WTC11 (cell line): Measurements from ENCODE around the gene ATXN7. TPM values are rescaled to one million over a fixed set of nuclear protein-coding genes. Genes with fewer than 3 reads are reported as not detected.

Experiments
- ATAC-seq: fragments of 200-7000 bp; cut with Tn5 transposase; 2 replicates; pipeline ENCODE4 v1.10.0; 2021; ENCODE audit warnings: mild to moderate bottlenecking, moderate library complexity
- CTCF ChIA-PET: fragments of 300-600 bp; sonication (Branson Sonifier 250); formaldehyde crosslinking; loops from one replicate; lab custom pipeline; 2021; ENCODE audit warnings: antibody characterized with exemption; lab: Charles Lee
- POLR2A ChIA-PET: fragments of 350-600 bp; sonication (Branson Sonifier 250); formaldehyde crosslinking; loops from one replicate; lab custom pipeline; 2021; ENCODE audit warnings: antibody characterized with exemption; lab: Charles Lee
- DNase-seq: peaks from one replicate; pipeline ENCODE4 v3.0.0; 2021; ENCODE audit warnings: low spot score
- H3K27ac Mint-ChIP-seq: 2 replicates; pipeline ENCODE4 v1.8.0; 2021; ENCODE audit warnings: mixed read lengths
- H3K27me3 Mint-ChIP-seq: 2 replicates; pipeline ENCODE4 v1.8.0; 2021; ENCODE audit warnings: low read depth, mild to moderate bottlenecking, moderate library complexity, mixed read lengths
- H3K36me3 Mint-ChIP-seq: 2 replicates; pipeline ENCODE4 v1.8.0; 2021; ENCODE audit warnings: mixed read lengths
- H3K4me1 Mint-ChIP-seq: 2 replicates; pipeline ENCODE4 v1.8.0; 2022; ENCODE audit warnings: mixed read lengths
- H3K4me3 Mint-ChIP-seq: 2 replicates; pipeline ENCODE4 v1.8.0; 2021; ENCODE audit warnings: mild to moderate bottlenecking, moderate library complexity, mixed read lengths
- H3K9me3 Mint-ChIP-seq: 2 replicates; pipeline ENCODE4 v1.8.0; 2021; ENCODE audit warnings: mixed read lengths
- ATF1 ChIP-seq: sonication (generic); formaldehyde crosslinking; IDR thresholded peaks from 2 replicates; pipeline ENCODE4 v1.8.1; 2023; ENCODE audit warnings: mild to moderate bottlenecking, moderate library complexity, missing genetic modification reagents
- CREB1 ChIP-seq: sonication (generic); formaldehyde crosslinking; IDR thresholded peaks from 2 replicates; pipeline ENCODE4 v1.8.0; 2023; ENCODE audit warnings: mild to moderate bottlenecking, missing genetic modification reagents
- CTCF ChIP-seq: fragments of 200-600 bp; IDR thresholded peaks from 2 replicates; pipeline ENCODE4 v1.8.0; 2022; ENCODE audit warnings: antibody characterized with exemption
- ELF4 ChIP-seq: sonication (generic); formaldehyde crosslinking; IDR thresholded peaks from 2 replicates; pipeline ENCODE4 v1.8.1; 2022; ENCODE audit warnings: low read depth, mild to moderate bottlenecking, moderate library complexity, missing genetic modification reagents
- ETV6 ChIP-seq: sonication (generic); formaldehyde crosslinking; IDR thresholded peaks from 2 replicates; pipeline ENCODE4 v1.8.1; 2022; ENCODE audit warnings: mild to moderate bottlenecking, missing genetic modification reagents
- FOXJ3 ChIP-seq: sonication (generic); formaldehyde crosslinking; IDR thresholded peaks from 2 replicates; pipeline ENCODE4 v1.9.0; 2021; ENCODE audit warnings: missing genetic modification reagents, mild to moderate bottlenecking, borderline replicate concordance
- GRHL2 ChIP-seq: fragments of 250-450 bp; sonication (Bioruptor Pico); IDR thresholded peaks from 2 replicates; pipeline ENCODE4 v1.8.0; 2022; ENCODE audit warnings: mild to moderate bottlenecking, moderate library complexity; ENCODE audit not compliant: insufficient replicate concordance, severe bottlenecking
- JUN ChIP-seq: sonication (generic); formaldehyde crosslinking; IDR thresholded peaks from 2 replicates; pipeline ENCODE4 v1.8.0; 2023; ENCODE audit warnings: mild to moderate bottlenecking, missing genetic modification reagents
- KAT7 ChIP-seq: sonication (generic); formaldehyde crosslinking; IDR thresholded peaks from 2 replicates; pipeline ENCODE4 v1.8.1; 2023; ENCODE audit warnings: missing genetic modification reagents, mild to moderate bottlenecking, borderline replicate concordance
- MLX ChIP-seq: sonication (generic); formaldehyde crosslinking; IDR thresholded peaks from 2 replicates; pipeline ENCODE4 v1.8.1; 2023; ENCODE audit warnings: mild to moderate bottlenecking, missing genetic modification reagents, moderate library complexity
- NR1H2 ChIP-seq: sonication (generic); formaldehyde crosslinking; IDR thresholded peaks from 2 replicates; pipeline ENCODE4 v1.9.0; 2021; ENCODE audit warnings: mild to moderate bottlenecking, moderate library complexity, missing genetic modification reagents
- PRRX2 ChIP-seq: fragments of 250-450 bp; sonication (Bioruptor Pico); IDR thresholded peaks from 2 replicates; pipeline ENCODE4 v1.8.0; 2021; ENCODE audit warnings: mild to moderate bottlenecking
- ZBTB21 ChIP-seq: sonication (generic); formaldehyde crosslinking; IDR thresholded peaks from 2 replicates; pipeline ENCODE4 v1.8.1; 2023; ENCODE audit warnings: mild to moderate bottlenecking, missing genetic modification reagents, borderline replicate concordance
- ZBTB43 ChIP-seq: sonication (generic); formaldehyde crosslinking; IDR thresholded peaks from 2 replicates; pipeline ENCODE4 v1.8.1; 2023; ENCODE audit warnings: mild to moderate bottlenecking, missing genetic modification reagents
- ZNF121 ChIP-seq: sonication (generic); formaldehyde crosslinking; IDR thresholded peaks from 2 replicates; pipeline ENCODE4 v1.8.0; 2023; ENCODE audit warnings: missing genetic modification reagents
- ZNF232 ChIP-seq: sonication (generic); formaldehyde crosslinking; IDR thresholded peaks from 2 replicates; pipeline ENCODE4 v1.8.0; 2022; ENCODE audit warnings: mild to moderate bottlenecking, missing genetic modification reagents
- ZNF281 ChIP-seq: sonication (generic); formaldehyde crosslinking; IDR thresholded peaks from 2 replicates; pipeline ENCODE4 v1.8.0; 2023; ENCODE audit warnings: mild to moderate bottlenecking, missing genetic modification reagents
- ZSCAN18 ChIP-seq: fragments of 250-450 bp; sonication (Bioruptor Pico); IDR thresholded peaks from 2 replicates; pipeline ENCODE4 v2.1.2; 2022; ENCODE audit warnings: mild to moderate bottlenecking, moderate library complexity
- total RNA-seq: library from RNA; stranded (reverse); gene quantifications from 3 replicates; pipeline ENCODE4 v1.2.3, GENCODE V29; 2021

Gene ATXN7
- total RNA-seq, 1 experiment from 2014 or later = 11.7 TPM

GRCh38 chr3:64031540-64032508 lies 168.2 kb downstream of the ATXN7 start (continued):
- TF ChIP-seq ELF4 (no peak), ZNF232 (CRISPR knock-in tag) (no peak), ZNF121 (no peak), ATF1 (CRISPR knock-in tag) (no peak), KAT7 (no peak), FOXJ3 (CRISPR knock-in tag) (no peak), NR1H2 (CRISPR knock-in tag) (no peak), ZBTB21 (no peak)

GRCh38 chr3:64033069-64033468 lies 169.4 kb downstream of the ATXN7 start:
- Mint-ChIP-seq H3K27ac (no peak overlapping the region), H3K36me3 (no peaks in the 10 kb centered on the region), H3K9me3 (peaks cover 15% of the 10 kb centered on the region), H3K27me3 (no peaks in the 10 kb centered on the region), H3K4me1 (peaks cover 30% of the 10 kb centered on the region), H3K4me3 (no peak overlapping the region)
- ATAC-seq (no peak), DNase-seq (no peak)
- TF ChIP-seq PRRX2 (CRISPR knock-in tag) (no peak), CREB1 (CRISPR knock-in tag) (no peak), ETV6 (CRISPR knock-in tag) (no peak), ZBTB43 (no peak), MLX (no peak), ZSCAN18 (CRISPR knock-in tag) (no peak), ZNF281 (CRISPR knock-in tag) (no peak), JUN (CRISPR knock-in tag) (no peak), ZBTB21 (no peak), FOXJ3 (CRISPR knock-in tag) (no peak), GRHL2 (CRISPR knock-in tag) (no peak), ZNF232 (CRISPR knock-in tag) (no peak), CTCF (no peak)
- POLR2A ChIA-PET = no interaction called here
- CTCF ChIA-PET = interaction anchor here (0.6 to 1.6 kb wide), 2 partner anchors 424 to 452 kb away, joined by 3 read pairs; no protein-coding TSS in a partner anchor
